B cell (primary cell): ENCODE results near the gene BMPR1A. TPM values are rescaled to one million over a fixed set of nuclear protein-coding genes. Genes with fewer than 3 reads are reported as not detected.

Source experiments
- ATAC-seq: fragments of 200-7000 bp; cut with Tn5 transposase; one replicate; pipeline ENCODE4 v1.10.0; 2021; ENCODE audit warnings: low read depth, mild to moderate bottlenecking, moderate number of reproducible peaks, moderate library complexity
- CTCF ChIA-PET: fragments of 350-600 bp; sonication (Branson Sonifier 250); formaldehyde crosslinking; loops from one replicate; lab custom pipeline; 2021; ENCODE audit warnings: antibody characterized with exemption, inconsistent platforms; lab: Charles Lee
- POLR2A ChIA-PET: fragments of 350-600 bp; sonication (Branson Sonifier 250); formaldehyde crosslinking; loops from one replicate; lab custom pipeline; 2021; ENCODE audit warnings: antibody characterized with exemption; lab: Charles Lee
- DNase-seq: peaks from one replicate; pipeline ENCODE4 v3.0.0; 2013
- H2AFZ ChIP-seq: 2 replicates; pipeline ENCODE4 v1.6.1; 2012; ENCODE audit warnings: mild to moderate bottlenecking, low read depth, low read length; ENCODE audit not compliant: insufficient read depth, poor library complexity, severe bottlenecking
- H3K27ac ChIP-seq, 2 donors: 1 replicate in 1 of 2; 2 replicates in 1 of 2; pipeline ENCODE4 v1.5.1; 2012 to 2013; ENCODE audit warnings: low read length in 2 of 2, mild to moderate bottlenecking in 2 of 2, moderate library complexity in 1 of 2
- H3K27me3 ChIP-seq, 4 experiments: fragments of 200-600 bp in 1 of 4; sonication (generic) in 1 of 4; replicated peaks in 1 of 4; 1 replicate in 2 of 4; 2 replicates in 2 of 4; pipeline versions ENCODE4 v1.6.1 to v1.7.0; 2013 to 2016; ENCODE audit warnings: low read length in 3 of 4, mild to moderate bottlenecking in 2 of 4, mixed read lengths in 1 of 4, moderate library complexity in 1 of 4; ENCODE audit not compliant: insufficient read depth in 4 of 4, control insufficient read depth in 3 of 4; ENCODE audit errors: control extremely low read depth in 1 of 4
- H3K36me3 ChIP-seq, 2 experiments: replicated peaks in 1 of 2; 1 replicate in 1 of 2; 2 replicates in 1 of 2; pipeline versions ENCODE4 v1.6.1 to v1.7.1; 2013; ENCODE audit warnings: low read length in 1 of 2; ENCODE audit not compliant: insufficient read depth in 2 of 2, control insufficient read depth in 1 of 2; ENCODE audit errors: control extremely low read depth in 1 of 2, extremely low read depth in 1 of 2
- H3K4me1 ChIP-seq, 2 donors: fragments of 200-600 bp in 1 of 2; sonication (generic) in 1 of 2; 1 replicate in 1 of 2; 2 replicates in 1 of 2; pipeline versions ENCODE4 v1.5.1 to v1.6.1; 2013 to 2017; ENCODE audit warnings: low read length in 2 of 2; ENCODE audit not compliant: control insufficient read depth in 2 of 2, insufficient read depth in 2 of 2
- H3K4me2 ChIP-seq: replicated peaks from 2 replicates; pipeline ENCODE3; 2012; ENCODE audit warnings: mild to moderate bottlenecking, low read depth, low read length; ENCODE audit not compliant: poor library complexity, severe bottlenecking
- H3K4me3 ChIP-seq, 5 experiments: fragments of 200-600 bp in 1 of 5; sonication (generic) in 1 of 5; 1 replicate in 3 of 5; 2 replicates in 2 of 5; pipeline versions ENCODE4 v1.5.1 to v1.7.0; 2011 to 2016; ENCODE audit warnings: low read length in 4 of 5, mild to moderate bottlenecking in 4 of 5, low read depth in 2 of 5, control low read depth in 1 of 5, moderate library complexity in 1 of 5; ENCODE audit not compliant: insufficient read depth in 1 of 5; ENCODE audit errors: control extremely low read depth in 1 of 5, extremely low read depth in 1 of 5
- H3K79me2 ChIP-seq: fragments of 200-600 bp; sonication (generic); one replicate; pipeline ENCODE4 v1.6.0; 2016; ENCODE audit warnings: low read length; ENCODE audit not compliant: control insufficient read depth, insufficient read depth
- H3K9ac ChIP-seq: fragments of 200-600 bp; sonication (generic); 2 replicates; pipeline ENCODE4 v1.6.1; 2017; ENCODE audit warnings: mild to moderate bottlenecking, low read length, moderate library complexity
- H3K9me3 ChIP-seq, 3 donors: one replicate each; pipeline versions ENCODE4 v1.6.1 to v1.7.1; 2013; ENCODE audit warnings: low read length in 2 of 3; ENCODE audit not compliant: control insufficient read depth in 2 of 3, insufficient read depth in 1 of 3; ENCODE audit errors: control extremely low read depth in 1 of 3
- H4K20me1 ChIP-seq: 2 replicates; pipeline ENCODE4 v1.6.0; 2012; ENCODE audit warnings: mild to moderate bottlenecking, low read length; ENCODE audit not compliant: insufficient read depth, control insufficient read depth, poor library complexity, severe bottlenecking
- H3K27ac Mint-ChIP-seq: one replicate; pipeline ENCODE4 v1.8.0; 2021; ENCODE audit warnings: mixed read lengths
- H3K27me3 Mint-ChIP-seq: one replicate; pipeline ENCODE4 v1.8.0; 2021; ENCODE audit warnings: mixed read lengths
- H3K4me1 Mint-ChIP-seq: one replicate; pipeline ENCODE4 v1.8.0; 2021; ENCODE audit warnings: mixed read lengths
- H3K4me3 Mint-ChIP-seq: one replicate; pipeline ENCODE4 v1.8.0; 2021; ENCODE audit warnings: mixed read lengths
- H3K9me3 Mint-ChIP-seq: one replicate; pipeline ENCODE4 v1.8.0; 2022; ENCODE audit warnings: mixed read lengths; ENCODE audit not compliant: insufficient read depth
- CTCF ChIP-seq: fragments of 200-600 bp; IDR thresholded peaks from one replicate; pipeline ENCODE4 v1.8.0; 2022; ENCODE audit warnings: antibody characterized with exemption, mild to moderate bottlenecking
- EZH2 ChIP-seq: IDR thresholded peaks from 2 replicates; pipeline ENCODE4 v1.6.1; 2012; ENCODE audit warnings: borderline replicate concordance, low read depth, mild to moderate bottlenecking, moderate library complexity, low read length; ENCODE audit not compliant: insufficient read depth, poor library complexity, severe bottlenecking
- WGBS: methylation state at CpG from one replicate; pipeline ENCODE4 v1.1.5; 2013; ENCODE audit warnings: missing lambda C conversion rate; ENCODE audit not compliant: insufficient coverage; 5-methylcytosine and 5-hydroxymethylcytosine counted together
- intact Hi-C: fragments of 100-400 bp; cut with micrococcal nuclease; formaldehyde crosslinking; loops from one replicate; pipeline ENCODE4 v1.10.0; 2022
- polyA plus RNA-seq: library from polyadenylated mRNA; depleted of rRNA; stranded (reverse); fragments of >200 nt; gene quantifications from 2 replicates; pipeline ENCODE4 v1.2.3, GENCODE V29; 2012
- total RNA-seq, 2 donors: library from RNA; stranded (reverse); fragments of 120-200 nt in 1 of 2; gene quantifications; 1 replicate in 1 of 2; 2 replicates in 1 of 2; pipeline versions ENCODE4 v1.2.3 to v1.2.4, GENCODE V29; 2013 to 2022

BMPR1A gene
- total and polyA plus RNA-seq, 2 donors (not counting 1 experiment from before 2014, with no cell fraction given): 1.9 to 15.1 TPM

- H3K9me3 ChIP-seq: peaks cover 0 to 5% (median 0%) of the 10 kb centered on the region in 3 donors
- H3K9ac ChIP-seq: no peak overlapping the region
- intact Hi-C loops: no loop called here
- no peaks in the 10 kb centered on the region for H4K20me1 ChIP-seq
- Mint-ChIP-seq H3K9me3 (no peaks in the 10 kb centered on the region), H3K27ac (no peak overlapping the region), H3K4me1 (no peaks in the 10 kb centered on the region), H3K27me3 (no peaks in the 10 kb centered on the region), H3K4me3 (no peak overlapping the region)
- CTCF ChIA-PET: interaction anchor here (1.4 to 4.3 kb wide), 3 partner anchors 8 to 29 kb away, joined by 4 to 19 read pairs (median 4); partner anchors contain the start of gene ADIRF
- no peak overlapping the region for H3K4me3 ChIP-seq
- no peaks in the 10 kb centered on the region for H3K79me2 ChIP-seq
- no peak overlapping the region for H3K27ac ChIP-seq
- no peak overlapping the region for H2AFZ ChIP-seq
- no peak overlapping the region for H3K4me2 ChIP-seq
- POLR2A ChIA-PET: no interaction called here
- H3K4me1 ChIP-seq: peaks cover 0 to 4% of the 10 kb centered on the region in 2 donors
- no peaks in the 10 kb centered on the region for H3K27me3 ChIP-seq
- 100% methylated on average over 5 of the region's 6 CpGs for WGBS
- no peak for ATAC-seq
- TF ChIP-seq EZH2: no peak
- no peaks in the 10 kb centered on the region for H3K36me3 ChIP-seq
- DNase-seq: no peak
These were observed 184.3 kb downstream of the BMPR1A start for GRCh38 chr10:86940677-86941076.

GRCh38 chr10:86941426-86941825 lies 185.0 kb downstream of the BMPR1A start:
- POLR2A ChIA-PET: no interaction called here
- H3K36me3 ChIP-seq: no peaks in the 10 kb centered on the region
- no CpG with 5 or more reads among the region's 2 CpGs for WGBS

More at GRCh38 chr10:86941426-86941825, 185.0 kb downstream of the BMPR1A start:
- intact Hi-C loops: no loop called here
- Mint-ChIP-seq H3K27me3 (peaks cover under 1% of the 10 kb centered on the region), H3K27ac (no peak overlapping the region), H3K4me3 (no peak overlapping the region), H3K4me1 (no peaks in the 10 kb centered on the region), H3K9me3 (no peaks in the 10 kb centered on the region)
- Histone ChIP-seq H2AFZ (no peak overlapping the region), H3K4me3 (no peak overlapping the region), H4K20me1 (no peaks in the 10 kb centered on the region), H3K79me2 (no peaks in the 10 kb centered on the region), H3K4me2 (no peak overlapping the region), H3K9me3 (peaks cover 0 to 5% (median 0%) of the 10 kb centered on the region in 3 donors), H3K4me1 (peaks cover 0 to 4% of the 10 kb centered on the region in 2 donors), H3K9ac (no peak overlapping the region), H3K27me3 (peaks cover 0 to 2% (median 0%) of the 10 kb centered on the region in 4 experiments), H3K27ac (no peak overlapping the region)
- CTCF ChIA-PET: interaction anchor here (1.4 to 4.3 kb wide), 3 partner anchors 9 to 28 kb away, joined by 4 to 19 read pairs (median 4); partner anchors contain the start of gene ADIRF
- DNase-seq: no peak
- no peak for ATAC-seq
- TF ChIP-seq EZH2 (no peak), CTCF (no peak)
